GM12872 (cell line): ENCODE measurements around the gene VTI1A.

Experiments used
- CTCF ChIP-seq: IDR thresholded peaks from 3 replicates; pipeline ENCODE4 v1.5.1; 2011; ENCODE audit warnings: low read depth, mild to moderate bottlenecking, low read length, moderate library complexity; ENCODE audit not compliant: insufficient read depth

The VTI1A gene

GRCh38 chr10:112654794-112655193 lies 207.8 kb downstream of the VTI1A start:
- no peak for TF ChIP-seq CTCF

GRCh38 chr10:112655722-112656121 lies 208.7 kb downstream of the VTI1A start:
- TF ChIP-seq CTCF, result no peak

GRCh38 chr10:112658465-112658864 lies 211.4 kb downstream of the VTI1A start:
- no peak for TF ChIP-seq CTCF

- no peak for TF ChIP-seq CTCF
Measured at GRCh38 chr10:112658900-112659638, 212.1 kb downstream of the VTI1A start.

GRCh38 chr10:112663234-112664125 lies 216.5 kb downstream of the VTI1A start:
- no peak for TF ChIP-seq CTCF

- no peak for TF ChIP-seq CTCF
Measured at GRCh38 chr10:112666094-112666493, 219.1 kb downstream of the VTI1A start.

- TF ChIP-seq CTCF, result no peak
Measured at GRCh38 chr10:112669989-112670388, 223.0 kb downstream of the VTI1A start.
